ENCODE measurements around the gene VPS8.

VPS8 gene

DNA sequence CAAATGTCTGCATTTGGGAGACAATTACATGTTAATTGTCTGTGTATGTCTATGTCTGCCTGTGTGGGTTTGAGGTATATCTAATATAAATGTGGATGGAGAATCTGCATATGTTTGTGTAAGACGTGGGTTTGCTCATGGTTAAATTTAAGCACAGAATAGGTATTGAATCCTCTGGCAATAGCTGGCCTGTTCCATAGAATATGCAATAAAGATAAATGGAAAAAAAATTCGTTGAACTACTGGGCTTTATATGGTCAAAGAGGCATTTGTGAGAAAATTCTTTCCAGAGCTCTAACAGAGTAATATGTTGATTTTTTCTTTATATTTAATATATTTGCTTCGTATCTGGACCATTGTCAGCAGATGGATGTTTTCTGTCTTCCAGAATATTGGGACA is 1.4 kb downstream of the VPS8 start:
- DNase-seq, result no peak

DNA sequence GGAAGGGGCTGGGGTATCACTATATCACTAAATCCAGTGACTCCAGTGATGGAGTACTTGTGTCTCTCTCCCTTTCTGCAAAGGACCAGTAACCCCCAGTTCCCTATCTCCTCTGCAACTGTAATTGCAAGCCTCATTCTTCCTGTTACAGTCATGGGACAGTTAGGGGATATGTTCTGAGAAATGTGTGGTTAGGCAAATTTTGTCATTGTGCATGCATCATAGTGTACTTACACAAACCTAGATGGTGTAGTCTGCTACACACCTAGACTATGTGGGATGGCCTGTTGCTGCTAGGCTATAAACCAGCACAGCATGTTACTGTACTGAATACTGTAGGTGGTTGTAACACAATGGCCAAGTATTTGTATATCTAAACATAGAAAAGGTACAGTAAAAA is 2.2 kb downstream of the VPS8 start:
- DNase-seq, result no peak

GRCh38 chr3:184815046-184815930 is 3.3 kb downstream of the VPS8 start:
- no peak for DNase-seq

DNA sequence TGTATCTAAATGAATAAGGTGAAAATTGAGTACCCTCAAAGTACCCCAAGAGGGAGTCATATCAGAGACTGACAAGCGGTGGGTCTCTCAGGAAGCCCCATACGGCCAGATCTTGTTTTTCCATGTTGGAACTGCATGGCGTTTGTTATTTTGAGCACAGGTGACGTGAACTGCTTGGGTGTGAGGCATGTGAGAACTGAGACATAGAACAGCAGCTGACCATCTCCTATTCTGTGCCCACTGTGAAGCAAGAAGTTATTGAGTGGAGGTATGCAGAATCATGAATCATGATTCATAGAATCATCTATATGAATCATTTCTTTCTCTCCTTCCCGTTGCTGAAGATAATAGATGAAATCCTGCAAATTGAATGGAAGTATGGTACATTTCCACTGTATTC is 4.6 kb downstream of the VPS8 start:
- no peak for DNase-seq

- no peak for DNase-seq
Observed at GRCh38 chr3:184820525-184820924, 8.6 kb downstream of the VPS8 start.

DNA sequence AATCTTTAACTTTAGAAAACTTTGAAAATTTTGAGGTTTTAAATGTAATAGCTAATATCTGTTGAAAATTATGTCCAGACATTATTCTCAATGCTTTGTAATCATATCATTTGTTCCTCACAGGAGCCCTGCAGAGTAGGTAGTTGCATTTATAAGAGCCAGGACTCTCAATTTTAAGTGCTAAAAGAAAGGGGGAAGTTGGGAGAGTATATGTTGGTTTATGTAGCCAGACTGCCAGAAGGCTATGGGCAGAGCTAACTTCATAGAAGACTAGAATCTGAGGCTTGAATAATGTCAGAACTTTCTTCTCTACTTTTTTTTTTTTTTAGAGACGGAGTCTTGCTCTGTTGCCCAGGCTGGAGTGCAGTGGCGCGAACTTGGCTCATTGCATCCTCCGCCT is 9.1 kb downstream of the VPS8 start:
- no peak for DNase-seq

GRCh38 chr3:184822081-184822480 is 10.1 kb downstream of the VPS8 start:
- no peak for DNase-seq

DNA sequence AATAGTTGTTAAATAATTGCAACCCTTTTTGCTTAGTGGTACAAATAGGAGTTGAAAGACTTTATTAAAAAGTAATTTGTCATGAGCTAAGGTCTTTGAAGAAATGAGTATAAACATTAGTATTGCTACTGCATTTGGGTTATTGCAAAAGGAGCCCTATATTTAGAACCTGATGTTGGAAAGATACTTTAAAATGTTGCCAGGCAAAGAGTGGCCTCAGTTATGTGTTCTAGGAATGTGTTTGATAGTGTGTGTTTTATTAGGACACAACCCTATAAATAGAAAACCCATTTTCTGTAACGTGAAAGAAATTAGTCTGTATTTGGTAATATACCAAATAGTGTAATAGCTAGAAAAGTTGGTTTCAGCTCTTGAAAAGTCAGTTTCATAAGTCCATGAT is 10.7 kb downstream of the VPS8 start:
- DNase-seq, result no peak

DNA sequence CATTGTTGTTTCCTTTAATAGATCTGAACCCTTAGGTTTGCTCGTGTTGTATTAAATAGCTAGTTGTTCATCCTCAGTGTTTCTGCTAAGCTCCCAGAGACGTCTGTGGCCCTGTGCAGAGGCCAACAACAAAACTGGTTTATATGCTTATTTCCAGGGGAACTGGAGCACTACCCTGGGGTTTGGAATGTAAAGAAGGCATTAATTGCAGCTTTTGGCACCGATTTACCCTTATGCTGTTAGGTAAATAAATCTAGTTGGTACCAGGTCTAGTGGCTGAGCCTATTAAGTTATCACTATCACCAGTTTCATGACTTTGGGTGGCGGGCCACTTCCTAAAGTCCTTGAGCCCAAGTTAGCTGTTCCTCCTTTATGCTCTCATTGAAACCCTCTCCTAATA is 12.0 kb downstream of the VPS8 start:
- DNase-seq, result peak in 1 of 3 experiments; percentile 16

- no peak for DNase-seq
Observed at GRCh38 chr3:184825121-184825820, 13.3 kb downstream of the VPS8 start.

- DNase-seq, result no peak
Observed at GRCh38 chr3:184827572-184827971, 15.6 kb downstream of the VPS8 start.

DNA sequence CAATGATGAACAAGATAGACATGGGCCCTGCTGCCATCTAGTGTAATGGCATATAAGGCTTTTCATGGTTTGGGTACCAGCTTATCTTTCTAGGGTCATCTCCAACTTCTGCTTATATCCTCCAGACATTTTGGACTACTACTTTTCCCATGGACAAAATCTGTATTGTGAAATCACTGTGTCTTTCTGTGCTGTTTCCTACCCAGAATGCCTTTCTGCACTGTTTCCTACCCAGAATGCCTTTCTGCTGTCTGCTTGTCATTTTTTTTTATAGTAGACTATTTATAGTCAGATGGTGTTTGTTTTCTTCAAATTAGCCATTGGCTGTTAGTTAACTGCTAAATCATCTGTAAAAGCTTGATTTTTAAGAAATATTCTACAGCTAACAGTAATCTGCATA is 20.1 kb downstream of the VPS8 start:
- no peak for DNase-seq

DNA sequence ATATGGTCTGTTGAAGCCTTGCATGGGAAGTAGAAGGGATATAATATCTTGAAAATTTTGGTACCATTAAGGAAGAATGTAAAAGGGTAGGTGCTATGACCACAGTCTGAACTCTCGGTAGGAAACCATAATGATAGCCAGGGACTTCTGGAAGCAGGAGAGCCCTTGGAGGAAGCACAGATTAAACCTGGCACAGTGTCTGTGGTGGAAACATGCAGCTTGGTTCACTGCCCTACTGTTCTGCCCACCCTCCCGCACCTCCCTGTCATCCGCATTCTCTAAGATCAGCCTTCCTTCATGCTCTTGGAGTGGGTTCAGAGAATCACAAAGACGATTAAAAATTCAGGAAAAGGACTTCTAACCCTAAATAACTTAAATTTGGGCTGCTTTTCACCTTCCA is 20.9 kb downstream of the VPS8 start:
- DNase-seq, result no peak

DNA sequence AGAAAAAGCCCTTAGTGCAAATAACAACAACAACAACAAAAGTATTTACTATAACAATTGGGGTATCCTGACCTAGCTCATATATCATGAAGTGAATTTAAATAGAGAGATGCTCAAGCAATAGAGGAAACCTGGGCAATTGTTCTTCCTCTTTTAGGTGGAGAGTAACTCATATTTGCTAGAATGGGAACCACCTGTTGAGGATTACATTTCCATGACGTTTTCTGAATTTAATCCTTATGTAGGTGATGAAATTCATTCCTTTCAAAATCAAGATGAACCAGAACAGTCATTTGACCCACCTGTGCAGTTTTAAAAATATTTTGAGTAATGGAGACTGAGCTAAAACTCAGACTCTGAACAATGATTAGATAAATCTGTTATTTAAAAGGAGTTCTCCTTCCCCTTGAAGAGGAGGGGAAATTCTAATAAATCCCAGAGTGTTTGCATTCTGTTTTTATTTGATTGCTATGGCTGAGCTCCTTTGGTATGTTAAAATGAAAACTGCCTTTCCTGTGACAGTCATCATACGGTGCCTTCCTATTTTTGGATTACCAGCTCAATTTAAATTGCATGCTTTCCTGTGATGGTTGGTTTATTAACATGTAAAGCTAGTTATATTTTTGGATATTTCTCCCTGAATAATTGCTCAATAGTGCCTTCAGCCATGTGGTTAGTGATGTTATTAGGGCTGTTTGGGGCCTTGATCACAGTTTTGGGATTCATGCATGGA is 24.3 kb downstream of the VPS8 start:
- DNase-seq, result no peak

DNA sequence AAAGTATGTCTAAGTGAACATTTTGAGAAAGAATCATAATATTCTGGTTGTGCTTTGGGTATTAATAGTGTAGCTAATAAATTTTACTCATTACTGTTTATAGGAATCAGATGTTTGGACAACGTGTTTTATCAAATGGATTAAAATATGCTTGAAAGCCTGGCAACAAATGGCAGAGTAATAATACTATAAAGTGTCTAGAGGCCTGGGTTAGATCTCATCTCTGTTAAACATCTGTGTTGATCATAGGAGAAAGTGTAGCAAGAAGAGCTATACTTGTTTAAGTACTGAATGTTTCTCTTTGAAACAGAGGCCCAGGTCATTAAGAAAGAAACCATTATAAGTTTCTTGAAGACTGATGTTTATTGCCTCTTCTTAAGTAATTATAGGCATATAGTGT is 30.5 kb downstream of the VPS8 start:
- DNase-seq, result no peak

GRCh38 chr3:184845819-184846218 is 33.9 kb downstream of the VPS8 start:
- no peak for DNase-seq

DNA sequence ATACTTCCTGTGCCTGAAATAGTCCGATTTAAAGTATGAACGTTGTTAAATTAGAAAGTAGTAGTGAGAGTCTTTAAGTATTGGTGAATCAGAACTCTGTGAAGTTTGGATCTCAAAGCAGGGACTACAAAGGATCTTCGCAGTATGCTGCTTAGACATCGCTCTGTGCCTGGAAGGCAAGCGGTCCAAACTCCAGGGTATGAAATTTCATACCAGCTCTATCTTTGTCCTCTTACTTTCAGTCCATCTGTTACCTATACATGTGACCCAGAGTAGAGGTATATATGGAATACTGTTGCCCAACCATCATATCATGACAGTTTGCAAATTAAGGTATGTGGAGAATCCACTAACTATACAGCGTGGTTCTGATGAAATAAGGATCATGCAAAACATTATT is 34.5 kb downstream of the VPS8 start:
- DNase-seq, result no peak

DNA sequence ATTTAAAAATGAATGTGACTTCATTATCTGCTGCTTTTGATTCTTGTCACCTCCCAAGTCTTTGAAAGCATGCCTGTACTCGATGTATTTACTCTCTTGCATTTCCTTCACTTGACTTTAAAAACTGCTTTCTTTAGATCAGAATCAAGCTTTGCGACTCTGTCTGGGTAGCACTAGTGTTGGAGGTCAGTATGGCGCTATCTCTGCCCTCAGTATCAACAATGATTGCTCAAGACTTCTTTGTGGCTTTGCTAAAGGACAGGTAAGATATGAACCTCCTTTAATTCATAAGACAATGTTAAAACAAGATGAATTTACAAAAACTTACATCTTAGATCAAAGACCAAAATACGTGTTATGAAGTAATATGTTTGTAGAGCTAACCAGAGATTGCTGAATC is 37.0 kb downstream of the VPS8 start:
- DNase-seq, result no peak

DNA sequence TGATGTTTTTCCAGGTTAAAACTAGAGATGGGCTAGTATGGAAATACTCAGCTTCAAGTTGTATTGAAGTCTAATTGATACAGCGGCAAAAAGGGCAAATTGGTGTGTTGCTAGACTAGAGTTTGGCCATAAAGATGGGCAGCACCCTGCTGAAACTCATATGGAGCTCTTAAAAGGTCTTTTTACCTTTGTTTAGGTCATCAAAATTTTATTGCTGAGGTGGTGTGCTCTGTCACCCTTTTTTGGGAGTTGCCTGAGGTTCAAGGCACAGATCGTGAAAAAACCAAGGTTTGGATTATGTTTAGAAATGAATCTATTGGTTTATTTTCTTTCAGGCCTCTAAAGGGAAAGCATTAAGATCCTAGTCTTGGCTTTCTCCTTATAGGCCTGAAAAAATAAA is 38.2 kb downstream of the VPS8 start:
- no peak for DNase-seq

GRCh38 chr3:184857099-184857498 is 45.1 kb downstream of the VPS8 start:
- no peak for DNase-seq

- no peak for DNase-seq
Observed at GRCh38 chr3:184864000-184864399, 52.0 kb downstream of the VPS8 start.

DNA sequence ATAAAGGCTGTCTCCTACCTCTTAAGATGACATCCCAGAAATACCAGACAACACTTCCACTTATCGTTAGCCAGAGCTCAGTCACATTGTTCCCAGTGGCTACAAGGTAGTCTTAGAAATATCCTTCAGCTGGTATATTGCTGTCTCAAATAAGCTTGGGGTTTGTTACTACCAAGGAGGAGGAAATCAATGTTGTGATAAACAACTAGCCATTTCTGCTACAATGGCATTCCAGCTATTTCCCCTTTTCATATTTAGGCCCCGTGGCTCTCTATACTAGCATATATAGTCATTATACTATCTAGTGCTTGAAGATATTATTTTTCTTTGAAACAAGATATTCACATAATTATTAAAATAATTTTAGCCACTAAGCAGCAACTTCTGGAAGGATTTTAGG is 56.5 kb downstream of the VPS8 start:
- DNase-seq, result no peak

GRCh38 chr3:184872200-184872599 is 60.2 kb downstream of the VPS8 start:
- no peak for DNase-seq

- DNase-seq, result no peak
Observed at GRCh38 chr3:184873141-184873540, 61.2 kb downstream of the VPS8 start.
